Islet precursor cell (in vitro differentiated cells): ENCODE data around the gene PFKP.

ENCODE experiments used
- DNase-seq: peaks from one replicate; pipeline ENCODE4 v3.0.0-alpha.2; 2018

The PFKP gene

GRCh38 chr10:3119796-3120459 lies 52.6 kb downstream of the PFKP start:
- DNase-seq, result no peak

GRCh38 chr10:3122034-3122433 lies 54.7 kb downstream of the PFKP start:
- no peak for DNase-seq

- DNase-seq, result peak; percentile 87
Observed at GRCh38 chr10:3122486-3123205, 55.3 kb downstream of the PFKP start.

- DNase-seq, result no peak
Observed at GRCh38 chr10:3123571-3124411, 56.4 kb downstream of the PFKP start.

GRCh38 chr10:3124412-3125175 lies 57.2 kb downstream of the PFKP start:
- no peak for DNase-seq

- DNase-seq, result no peak
Observed at GRCh38 chr10:3125527-3126170, 58.3 kb downstream of the PFKP start.

- DNase-seq, result no peak
Observed at GRCh38 chr10:3126249-3126648, 58.9 kb downstream of the PFKP start.

GRCh38 chr10:3126741-3127346 lies 59.5 kb downstream of the PFKP start:
- DNase-seq, result no peak

- no peak for DNase-seq
Observed at GRCh38 chr10:3127921-3128320, 60.6 kb downstream of the PFKP start.

GRCh38 chr10:3128379-3129130 lies 61.2 kb downstream of the PFKP start:
- DNase-seq, result no peak

GRCh38 chr10:3129581-3130340 lies 62.4 kb downstream of the PFKP start:
- no peak for DNase-seq

- DNase-seq, result no peak
Observed at GRCh38 chr10:3131098-3131497, 63.8 kb downstream of the PFKP start.

- DNase-seq, result peak; percentile 37
Observed at GRCh38 chr10:3132036-3133025, 65.0 kb downstream of the PFKP start.

- no peak for DNase-seq
Observed at GRCh38 chr10:3133948-3134347, 66.6 kb downstream of the PFKP start.

GRCh38 chr10:3135006-3135405 lies 67.7 kb downstream of the PFKP start:
- DNase-seq, result no peak

GRCh38 chr10:3136336-3136735 lies 69.0 kb downstream of the PFKP start:
- no peak for DNase-seq

- no peak for DNase-seq
Observed at GRCh38 chr10:3136763-3137611, 69.6 kb downstream of the PFKP start.
